Kasumi-1 (cell line): ENCODE results near the gene PRPS1L1.
A peak's percentile ranks its signal among the peaks of the same experiment; 100 is the strongest.

Experiments used
- DNase-seq, 2 experiments: peaks; one replicate each; lab custom pipeline; 2025; lab: John Stamatoyannopoulos, UW

PRPS1L1 gene

DNA sequence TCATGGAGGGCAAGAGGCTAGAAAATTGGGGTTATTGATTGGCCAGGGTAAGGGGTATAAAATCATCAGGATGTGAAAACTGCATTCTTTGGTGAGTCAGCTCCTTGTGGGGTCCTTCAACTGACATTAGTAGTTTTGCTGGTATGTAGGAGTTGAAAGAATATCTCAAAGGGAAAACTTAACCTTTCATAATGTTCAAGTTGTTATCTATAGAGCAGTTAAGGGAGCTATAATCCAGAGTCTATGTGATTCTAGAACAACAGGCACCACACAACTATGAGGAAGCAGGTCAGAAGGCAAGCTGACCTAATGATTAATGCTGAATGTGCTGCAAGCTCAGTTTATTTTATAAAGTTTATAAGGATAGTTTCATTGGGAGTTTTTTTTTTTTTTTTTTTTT lies 13.7 kb downstream of the PRPS1L1 start:
- DNase-seq = no peak

DNA sequence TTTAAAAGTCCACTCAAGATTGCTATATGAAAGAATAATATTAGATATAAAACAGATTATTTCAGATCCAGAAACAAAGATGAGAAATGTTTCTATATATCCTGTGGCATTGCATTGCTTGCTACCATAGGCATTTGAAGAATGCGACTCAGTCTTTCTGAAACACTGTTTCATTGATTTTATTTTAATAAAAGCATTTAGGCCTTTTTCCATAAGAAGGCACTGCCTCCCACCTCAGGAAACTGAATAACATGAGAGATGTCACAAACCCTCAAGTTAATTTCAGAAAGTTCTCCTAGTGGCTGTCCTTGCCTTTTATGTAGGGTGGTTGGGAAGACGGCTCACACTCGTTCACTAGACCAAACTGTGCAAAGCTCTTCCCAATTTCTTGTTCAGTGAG lies 23.3 kb downstream of the PRPS1L1 start:
- no peak for DNase-seq

DNA sequence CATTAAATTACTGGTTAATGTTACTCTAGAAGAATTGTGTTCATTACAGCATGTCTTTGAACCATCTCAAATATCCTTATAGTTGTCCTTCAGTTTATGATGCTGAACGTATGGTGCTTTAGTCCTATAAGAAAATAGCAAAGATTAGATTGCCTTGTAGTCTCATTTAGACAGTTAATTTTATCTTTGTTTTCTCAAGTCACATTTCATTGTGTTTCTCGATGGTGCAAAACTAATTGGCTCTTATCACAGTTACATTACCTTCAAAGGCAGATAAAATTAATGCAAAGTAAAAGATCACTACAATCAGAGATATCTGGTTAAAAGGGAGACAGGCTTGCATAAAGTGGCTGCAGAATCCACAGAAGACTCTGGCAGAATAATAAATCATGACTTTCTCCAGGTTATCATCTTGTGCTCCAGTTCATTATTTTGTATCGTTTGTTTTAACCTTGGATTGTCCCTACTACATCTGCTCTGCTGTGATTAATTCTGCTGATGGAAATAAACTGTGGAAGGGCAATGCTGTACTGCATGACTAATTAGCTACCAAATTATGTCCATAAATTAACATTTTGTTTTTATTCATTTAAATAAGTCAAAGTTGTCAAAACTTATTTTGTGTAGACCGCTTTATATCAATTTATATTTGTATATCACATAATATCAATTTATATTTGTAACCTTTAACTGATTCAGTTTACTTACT lies 24.2 kb downstream of the PRPS1L1 start:
- DNase-seq = no peak

DNA sequence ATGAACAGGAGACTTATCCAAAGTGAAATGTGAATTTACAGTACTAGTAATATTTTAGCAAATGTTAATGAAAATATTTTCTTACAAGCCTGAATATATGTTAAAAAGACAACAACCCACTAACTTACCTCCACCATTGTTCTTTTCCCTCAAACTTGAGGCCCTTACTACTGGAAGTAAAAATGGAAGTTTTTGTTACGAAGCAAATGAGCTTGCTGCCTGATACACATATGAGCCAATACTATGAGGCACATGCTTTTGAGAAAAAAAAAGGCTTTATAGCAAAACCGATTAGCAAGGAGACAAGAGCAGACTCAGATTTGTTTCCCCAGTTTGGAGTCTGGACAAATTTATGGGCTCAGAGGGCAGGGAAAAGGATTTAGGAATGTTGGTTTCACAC lies 29.0 kb downstream of the PRPS1L1 start:
- no peak for DNase-seq

DNA sequence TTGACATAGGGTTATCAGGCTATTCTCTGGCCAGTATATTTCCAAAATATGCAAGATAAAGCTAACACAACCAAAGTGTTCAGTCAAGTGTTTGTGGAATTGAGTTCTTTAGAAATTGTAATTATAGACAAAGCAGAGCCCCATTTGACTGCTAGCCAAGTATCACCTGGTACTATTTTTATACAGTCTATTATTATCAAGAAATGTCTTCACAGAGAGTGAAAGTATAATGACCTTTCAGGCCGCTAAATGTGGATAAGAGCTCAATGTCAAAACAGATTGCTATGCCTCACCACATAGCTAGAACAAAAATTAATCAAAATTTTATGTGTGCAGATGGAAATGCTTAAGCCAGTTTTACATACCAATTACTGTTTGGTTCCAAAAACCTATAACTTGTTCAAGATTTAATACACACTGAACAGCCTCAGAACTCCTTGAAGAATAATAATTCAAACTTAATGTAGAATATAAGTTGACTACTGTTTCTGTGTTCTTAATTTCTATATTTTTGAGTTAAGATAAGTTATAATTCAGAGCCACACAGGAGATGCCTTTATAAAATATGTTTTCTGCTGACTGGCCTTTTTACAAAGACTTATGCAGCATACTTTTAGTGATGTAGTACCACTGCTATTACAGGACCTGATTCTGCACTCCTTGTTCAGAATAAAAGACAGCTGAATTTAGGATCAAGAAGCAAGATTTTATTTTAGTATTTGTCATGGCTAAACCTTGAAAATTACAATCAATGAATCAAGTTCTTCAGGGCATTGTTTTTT lies 31.0 kb downstream of the PRPS1L1 start:
- DNase-seq = no peak

DNA sequence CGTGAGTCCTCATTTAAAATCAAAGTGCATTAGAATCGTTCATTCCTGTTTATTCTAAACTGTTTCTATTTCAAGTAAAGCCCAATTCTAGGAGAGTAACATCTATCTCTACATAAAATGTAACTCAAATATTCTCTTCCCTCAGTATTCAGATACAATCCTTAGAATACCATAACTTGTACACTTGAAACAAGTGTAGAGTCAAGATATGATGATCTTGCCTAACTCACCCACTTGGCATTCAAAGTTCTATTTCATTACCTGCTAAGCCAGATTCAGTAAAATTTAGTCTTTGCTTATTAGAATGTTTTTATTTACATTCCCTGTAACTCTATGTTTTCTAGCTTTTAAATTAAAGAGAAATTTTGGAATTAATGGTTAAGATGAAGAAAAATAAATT lies 31.6 kb downstream of the PRPS1L1 start:
- no peak for DNase-seq

DNA sequence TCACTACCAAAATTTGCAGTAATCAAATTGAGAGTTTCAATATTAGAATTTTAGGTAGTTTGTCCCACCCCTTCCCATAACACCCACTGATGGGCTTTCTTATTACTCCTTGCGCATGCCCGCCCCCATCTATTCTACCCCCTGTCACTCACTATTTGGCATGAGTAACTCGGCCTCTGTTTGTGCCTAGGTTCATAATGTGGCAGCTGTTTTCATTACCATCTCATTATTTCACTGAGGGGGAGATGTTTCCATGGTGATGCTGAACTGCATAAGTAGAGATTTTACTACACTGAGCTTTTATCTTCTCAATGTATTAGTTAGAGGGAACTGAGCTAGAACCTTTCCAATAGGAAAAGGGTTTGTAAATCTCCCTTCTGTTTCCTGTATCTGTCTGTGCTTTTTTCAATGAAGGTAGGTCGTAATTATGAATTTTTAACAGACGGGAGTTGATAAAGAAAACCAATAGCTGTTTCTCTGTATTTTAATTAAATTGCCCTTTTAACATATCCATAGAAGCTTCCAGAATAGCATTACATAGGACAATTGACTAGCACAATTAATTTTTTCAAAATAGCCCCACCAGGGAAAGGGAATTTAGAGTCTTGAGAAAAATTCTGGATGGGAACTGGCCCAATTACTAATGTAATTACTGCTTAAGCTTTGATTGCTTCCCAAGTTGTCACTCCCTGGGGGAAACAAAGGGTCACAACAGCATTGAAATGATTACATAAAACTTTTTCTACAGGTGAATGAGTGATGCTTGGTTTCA lies 33.4 kb downstream of the PRPS1L1 start:
- DNase-seq = no peak

DNA sequence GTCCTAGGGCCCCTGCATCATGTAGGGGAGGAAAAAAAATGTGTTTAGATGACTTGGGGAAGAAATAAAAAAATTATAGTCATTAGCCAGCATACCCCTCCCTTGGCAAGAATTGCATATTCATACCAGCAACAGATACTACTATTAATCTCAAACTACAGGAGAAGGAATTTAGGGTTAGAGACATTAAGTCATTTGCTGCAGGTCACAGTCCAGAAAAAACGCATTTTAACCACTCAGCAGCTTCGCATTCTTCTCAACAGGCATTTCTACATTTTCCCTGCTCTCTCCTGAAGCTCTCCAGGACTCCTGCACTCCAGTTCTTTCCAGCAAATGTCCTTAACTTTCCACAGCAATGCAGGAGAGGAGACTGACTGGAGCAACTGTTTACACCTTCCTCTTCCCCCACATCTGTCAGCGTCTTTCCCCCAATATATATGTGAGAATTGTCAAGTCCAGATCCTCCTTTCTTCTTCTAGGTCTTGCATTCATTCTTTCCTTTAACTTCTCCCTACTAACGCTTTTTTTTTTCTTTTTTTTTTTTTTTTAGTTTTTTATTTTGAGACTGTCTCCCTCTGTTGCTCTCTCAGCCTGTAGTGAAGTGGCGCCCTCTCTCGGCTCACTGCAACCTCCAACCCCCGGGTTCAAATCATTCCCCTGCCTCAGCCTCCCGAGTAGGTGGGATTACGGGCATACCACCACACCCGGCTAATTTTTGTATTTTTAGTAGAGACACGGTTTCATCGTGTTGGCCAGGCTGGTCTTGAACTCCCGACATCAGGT lies 35.6 kb downstream of the PRPS1L1 start:
- DNase-seq = no peak

DNA sequence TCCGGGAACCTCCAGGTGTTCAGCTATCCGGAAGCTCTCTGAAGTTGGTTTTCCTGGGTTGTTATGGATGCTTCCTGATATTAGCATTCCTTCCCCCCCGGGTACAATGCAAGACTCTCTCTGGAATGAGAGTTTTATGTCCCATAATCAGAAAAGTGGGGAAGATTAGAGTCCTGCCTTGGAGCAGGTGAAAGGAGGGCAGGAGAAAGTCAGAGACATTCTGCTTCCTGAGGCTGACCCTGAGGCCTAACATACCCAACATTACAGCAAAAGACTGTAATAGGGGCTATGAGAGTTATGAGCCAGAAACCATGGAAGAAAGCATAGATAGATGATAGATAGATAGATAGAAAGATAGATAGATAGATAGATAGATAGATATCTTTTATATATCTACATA lies 36.9 kb downstream of the PRPS1L1 start:
- DNase-seq = no peak

DNA sequence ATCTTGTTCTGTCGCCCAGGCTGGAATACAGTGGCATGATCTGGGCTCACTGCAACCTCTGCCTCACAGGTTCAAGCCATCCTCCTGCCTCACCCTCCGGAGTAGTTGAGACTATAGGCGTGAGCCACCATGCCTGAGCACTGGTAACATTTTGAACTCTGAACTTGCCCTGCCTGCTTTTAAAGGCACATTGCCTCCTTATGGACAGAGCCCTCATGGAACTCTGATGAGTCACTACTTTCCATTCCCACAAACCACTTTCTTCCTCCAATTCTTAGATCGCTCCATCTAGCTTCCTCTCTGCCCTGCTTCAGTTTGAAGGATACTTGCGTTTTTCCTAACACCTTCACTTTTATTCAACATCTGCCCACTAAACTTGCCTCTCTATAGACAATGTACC lies 38.1 kb downstream of the PRPS1L1 start:
- DNase-seq = no peak

DNA sequence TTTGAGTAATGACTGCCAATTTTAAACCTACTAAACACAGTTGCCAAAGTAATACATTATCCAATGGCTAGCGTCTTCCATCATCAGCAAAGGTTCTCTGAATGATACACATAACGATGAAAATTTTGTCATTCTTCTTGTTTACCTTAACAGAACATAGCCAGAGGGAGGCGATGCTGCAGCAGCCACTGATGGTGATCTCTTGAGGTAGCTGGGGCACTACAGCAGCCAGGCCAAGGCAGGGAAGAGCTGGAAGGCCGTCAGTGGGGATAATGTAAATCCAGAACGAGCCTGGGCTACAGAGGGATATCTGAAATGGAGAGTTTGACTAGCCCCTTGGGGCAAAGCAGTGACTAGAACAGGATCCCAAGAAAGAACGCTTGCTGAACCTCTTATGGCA lies 38.8 kb downstream of the PRPS1L1 start:
- no peak for DNase-seq

DNA sequence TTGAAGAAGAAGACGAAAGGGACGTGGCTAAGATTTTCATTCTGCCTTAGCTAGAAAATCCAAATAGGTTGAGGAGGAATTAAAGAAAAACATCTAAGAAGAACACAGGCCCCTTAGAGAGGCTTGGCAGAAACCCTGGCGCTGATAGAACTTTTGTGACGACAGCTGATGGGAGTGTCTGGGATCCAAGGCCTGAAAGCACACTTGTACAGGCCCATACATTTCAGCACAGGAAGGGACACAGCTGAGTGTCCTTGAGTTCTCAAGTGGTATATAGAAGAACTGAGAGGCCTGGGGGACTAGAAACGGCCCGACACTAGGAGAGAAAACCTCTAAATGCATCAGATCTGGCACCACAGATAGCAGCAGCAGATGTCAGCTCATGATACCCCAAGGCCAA lies 39.5 kb downstream of the PRPS1L1 start:
- no peak for DNase-seq

DNA sequence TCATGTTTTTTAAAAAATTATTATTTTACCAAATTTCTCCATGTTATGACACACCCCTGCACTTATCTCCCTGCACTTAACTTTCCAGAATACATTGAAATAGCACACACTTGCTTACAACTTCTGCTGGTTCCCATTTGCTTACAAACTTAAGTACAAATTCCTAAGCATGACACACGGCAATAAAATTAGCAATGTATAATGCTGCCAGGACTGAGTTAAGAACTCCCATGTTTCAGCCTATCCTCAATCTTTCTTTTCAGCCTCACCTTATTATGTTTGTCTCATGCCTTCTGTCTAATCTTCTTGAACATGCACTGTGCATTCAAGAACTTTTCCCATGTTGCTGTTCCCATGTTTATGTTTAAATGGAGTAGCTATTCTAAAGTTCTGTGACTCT lies 40.8 kb downstream of the PRPS1L1 start:
- no peak for DNase-seq

DNA sequence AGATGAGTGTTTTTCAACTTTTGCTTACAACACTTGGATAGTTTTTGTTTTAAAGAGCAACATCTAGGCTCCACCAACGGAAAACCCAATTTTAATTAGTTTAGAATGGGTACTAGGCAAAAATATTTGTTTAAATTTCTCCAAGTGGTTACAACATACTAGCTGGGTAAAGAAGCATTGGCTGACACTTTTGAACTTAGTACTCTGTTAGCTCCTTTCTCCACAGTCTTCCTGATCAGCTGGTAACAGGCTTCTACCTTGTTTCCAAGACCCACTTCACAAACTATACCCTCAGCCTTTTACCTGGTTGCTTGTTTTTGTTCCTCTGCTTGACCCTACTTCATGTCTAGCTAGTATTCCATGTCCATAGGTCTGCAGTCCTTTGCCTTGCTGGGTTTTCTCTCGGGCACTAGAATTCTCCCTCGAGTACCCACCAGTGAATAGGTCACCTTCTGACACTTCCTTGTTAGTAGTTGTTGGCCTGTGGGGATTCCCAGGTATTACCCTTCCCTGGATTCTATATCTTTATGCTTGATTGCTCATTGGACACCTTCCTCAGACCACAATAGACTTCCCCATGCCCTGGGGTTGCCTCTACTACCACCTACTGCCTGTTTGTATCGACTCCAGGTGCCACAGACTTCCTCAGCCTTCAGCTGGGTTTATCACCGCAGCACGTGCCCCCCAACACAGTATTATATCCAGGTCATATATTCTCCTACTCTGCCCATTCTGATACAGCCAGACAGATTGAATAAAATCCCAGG lies 42.0 kb downstream of the PRPS1L1 start:
- no peak for DNase-seq

DNA sequence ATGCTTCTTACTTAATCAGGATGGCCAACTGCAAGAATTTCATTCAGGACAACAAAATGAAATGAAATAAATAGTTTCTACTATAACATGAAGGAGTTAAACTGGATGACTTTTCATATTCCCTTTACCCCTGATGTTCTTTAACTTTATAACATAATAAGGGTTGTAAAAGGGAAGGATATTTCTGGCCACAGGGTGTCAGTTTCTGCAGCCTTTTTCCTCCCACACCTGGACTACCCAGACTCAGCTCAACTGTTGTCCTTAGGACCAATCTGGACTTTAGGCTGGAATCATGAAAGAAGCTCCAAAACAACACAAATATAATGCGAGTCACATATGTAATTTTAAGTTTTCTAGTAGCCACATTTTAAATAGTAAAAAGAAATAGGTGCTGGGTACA lies 43.4 kb downstream of the PRPS1L1 start:
- DNase-seq = no peak

DNA sequence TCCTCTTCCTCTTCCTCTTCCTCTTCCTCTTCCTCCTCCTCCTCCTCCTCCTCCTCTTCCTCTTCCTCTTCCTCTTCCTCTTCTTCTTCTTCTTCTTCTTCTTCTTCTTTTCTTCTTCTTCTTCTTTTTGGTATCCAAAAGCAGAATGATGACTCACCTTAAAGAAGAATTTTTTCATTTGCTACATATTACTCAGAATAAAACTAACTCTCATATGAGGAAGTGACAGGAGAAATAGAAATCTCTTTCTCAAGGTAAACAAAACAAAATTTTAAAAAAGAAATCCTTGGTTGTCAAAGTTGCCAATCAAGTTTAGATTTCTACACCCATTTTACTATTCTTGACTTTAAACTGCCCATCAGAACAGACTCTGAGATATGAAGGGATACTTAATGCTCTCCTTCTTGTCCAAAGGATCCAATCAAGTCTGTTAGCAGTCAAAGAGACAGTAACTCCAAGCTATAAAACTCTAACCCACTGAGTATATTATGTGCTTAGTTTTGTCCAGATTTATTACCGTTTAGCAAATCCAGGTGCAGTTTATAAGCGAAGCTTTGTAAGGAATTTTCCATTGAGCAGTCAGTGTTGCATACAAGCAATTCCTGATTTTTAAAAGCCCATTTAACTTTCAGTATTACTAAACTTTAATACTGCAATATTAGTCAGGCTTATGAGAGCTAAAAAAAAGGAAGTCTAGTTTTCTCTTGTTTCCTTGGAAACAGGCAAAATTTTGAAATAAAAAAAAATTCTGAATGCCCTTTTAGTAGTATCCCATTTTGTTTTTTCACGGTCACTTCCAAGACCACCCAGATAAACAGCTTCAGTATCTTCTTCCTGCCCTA lies 44.2 kb downstream of the PRPS1L1 start:
- peak in 1 of 2 experiments; percentile 4 for DNase-seq

DNA sequence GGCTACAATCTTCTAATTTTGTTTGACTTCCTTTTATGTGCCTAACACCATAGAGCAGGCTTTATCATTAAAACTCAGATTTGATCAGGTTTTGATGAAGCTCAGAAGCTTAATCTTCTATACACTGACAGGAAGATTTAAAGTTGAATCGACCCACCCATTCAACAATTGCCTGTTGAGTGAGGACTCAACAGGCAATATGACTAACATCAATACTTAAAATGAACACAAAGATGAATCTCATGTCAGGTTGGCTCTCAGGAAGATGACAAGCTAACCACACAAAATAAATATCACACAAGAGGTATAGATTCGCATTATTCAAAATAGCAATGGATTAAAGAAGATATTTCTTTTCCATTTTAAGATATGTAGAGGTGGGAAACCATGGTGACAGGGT lies 50.7 kb downstream of the PRPS1L1 start:
- DNase-seq = no peak
